ENCODE measurements around the gene DNMT3B.

DNA sequence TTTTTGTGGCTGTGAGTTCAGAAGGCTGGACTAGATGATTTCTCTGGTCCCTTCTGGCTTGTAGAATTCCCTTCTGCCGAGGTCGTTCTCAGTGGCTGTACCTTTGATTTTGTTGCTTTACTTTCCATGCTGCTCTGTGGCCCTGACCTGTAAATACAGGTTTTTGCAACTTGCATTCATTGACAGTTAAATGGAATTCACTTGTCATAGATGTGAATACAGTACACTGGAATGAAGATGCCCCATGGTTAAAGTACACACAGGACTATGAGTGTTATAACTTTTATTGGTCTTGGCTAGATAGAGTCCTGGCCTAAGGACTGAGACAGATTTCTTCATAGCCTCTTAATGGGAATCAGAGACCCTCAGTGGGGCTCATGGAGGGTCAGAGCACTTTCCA is 83.6 kb downstream of the DNMT3B start:
- TF ChIP-seq, protein P1, sequence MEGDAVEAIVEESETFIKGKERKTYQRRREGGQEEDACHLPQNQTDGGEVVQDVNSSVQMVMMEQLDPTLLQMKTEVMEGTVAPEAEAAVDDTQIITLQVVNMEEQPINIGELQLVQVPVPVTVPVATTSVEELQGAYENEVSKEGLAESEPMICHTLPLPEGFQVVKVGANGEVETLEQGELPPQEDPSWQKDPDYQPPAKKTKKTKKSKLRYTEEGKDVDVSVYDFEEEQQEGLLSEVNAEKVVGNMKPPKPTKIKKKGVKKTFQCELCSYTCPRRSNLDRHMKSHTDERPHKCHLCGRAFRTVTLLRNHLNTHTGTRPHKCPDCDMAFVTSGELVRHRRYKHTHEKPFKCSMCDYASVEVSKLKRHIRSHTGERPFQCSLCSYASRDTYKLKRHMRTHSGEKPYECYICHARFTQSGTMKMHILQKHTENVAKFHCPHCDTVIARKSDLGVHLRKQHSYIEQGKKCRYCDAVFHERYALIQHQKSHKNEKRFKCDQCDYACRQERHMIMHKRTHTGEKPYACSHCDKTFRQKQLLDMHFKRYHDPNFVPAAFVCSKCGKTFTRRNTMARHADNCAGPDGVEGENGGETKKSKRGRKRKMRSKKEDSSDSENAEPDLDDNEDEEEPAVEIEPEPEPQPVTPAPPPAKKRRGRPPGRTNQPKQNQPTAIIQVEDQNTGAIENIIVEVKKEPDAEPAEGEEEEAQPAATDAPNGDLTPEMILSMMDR (IDR thresholded peaks at IDR 0.05): no peak
- TF ChIP-seq POLR2A (IDR thresholded peaks at IDR 0.05) (no peak), EP300 (IDR thresholded peaks at IDR 0.05) (no peak)
